Skeletal muscle satellite cell (primary cell): ENCODE measurements around the gene THADA.
"Not testable (repeated sequence)": the region's sequence is repeated elsewhere in the genome, so short reads cannot be mapped to it uniquely, and the experiment has no call there.

Experiments used
- H3K27me3 ChIP-seq: 2 replicates; pipeline ENCODE4 v1.7.0; 2013; ENCODE audit warnings: low read length; ENCODE audit not compliant: control insufficient read depth, insufficient read depth
- H3K36me3 ChIP-seq: 2 replicates; pipeline ENCODE4 v1.7.0; 2013; ENCODE audit warnings: mild to moderate bottlenecking, control low read depth, low read length; ENCODE audit not compliant: insufficient read depth
- H3K4me1 ChIP-seq: 2 replicates; pipeline ENCODE4 v1.7.0; 2013; ENCODE audit warnings: low read length; ENCODE audit not compliant: control insufficient read depth, insufficient read depth
- H3K4me2 ChIP-seq: 2 replicates; pipeline ENCODE4 v1.7.0; 2013; ENCODE audit warnings: mild to moderate bottlenecking, low read length
- H3K4me3 ChIP-seq: 2 replicates; pipeline ENCODE4 v1.7.0; 2013; ENCODE audit warnings: low read length
- H3K9ac ChIP-seq: 2 replicates; pipeline ENCODE4 v1.7.0; 2013; ENCODE audit warnings: mild to moderate bottlenecking, low read depth, low read length, moderate library complexity
- H3K9me3 ChIP-seq: replicated peaks from 2 replicates; pipeline ENCODE4 v1.7.0; 2013; ENCODE audit warnings: mild to moderate bottlenecking, control low read depth, low read length

Gene THADA

GRCh38 chr2:43294973-43295603, 300.8 kb downstream of the THADA start:
- Histone ChIP-seq H3K36me3 (peaks cover 14% of the 10 kb centered on the region), H3K27me3 (no peaks in the 10 kb centered on the region), H3K9ac (no peak overlapping the region), H3K4me3 (no peak overlapping the region), H3K4me1 (peaks cover 15% of the 10 kb centered on the region), H3K4me2 (no peak overlapping the region), H3K9me3 (no peaks in the 10 kb centered on the region)

GRCh38 chr2:43293744-43294695, 301.8 kb downstream of the THADA start:
- Histone ChIP-seq H3K27me3 (no peaks in the 10 kb centered on the region), H3K36me3 (peaks cover 14% of the 10 kb centered on the region), H3K9ac (no peak overlapping the region), H3K4me1 (peaks cover 15% of the 10 kb centered on the region), H3K4me3 (no peak overlapping the region), H3K9me3 (no peaks in the 10 kb centered on the region), H3K4me2 (peak overlapping the region; percentile 48)

GRCh38 chr2:43292851-43293743, 302.7 kb downstream of the THADA start:
- Histone ChIP-seq H3K9me3 (no peaks in the 10 kb centered on the region), H3K4me3 (no peak overlapping the region), H3K4me1 (peaks cover 15% of the 10 kb centered on the region), H3K9ac (no peak overlapping the region), H3K27me3 (no peaks in the 10 kb centered on the region), H3K4me2 (no peak overlapping the region), H3K36me3 (peaks cover 14% of the 10 kb centered on the region)

GRCh38 chr2:43292297-43292696, 303.5 kb downstream of the THADA start:
- Histone ChIP-seq H3K27me3 (no peaks in the 10 kb centered on the region), H3K9me3 (no peaks in the 10 kb centered on the region), H3K36me3 (peaks cover 14% of the 10 kb centered on the region), H3K4me2 (no peak overlapping the region), H3K4me1 (peaks cover 15% of the 10 kb centered on the region), H3K4me3 (no peak overlapping the region), H3K9ac (no peak overlapping the region)

- Histone ChIP-seq H3K4me2 (no peak overlapping the region), H3K36me3 (peaks cover 38% of the 10 kb centered on the region), H3K9ac (no peak overlapping the region), H3K9me3 (peaks cover under 1% of the 10 kb centered on the region), H3K4me1 (peaks cover 10% of the 10 kb centered on the region), H3K4me3 (no peak overlapping the region), H3K27me3 (no peaks in the 10 kb centered on the region)
Observed at GRCh38 chr2:43289331-43289730, 306.5 kb downstream of the THADA start.

- Histone ChIP-seq H3K4me3 (no peak overlapping the region), H3K4me1 (peaks cover 6% of the 10 kb centered on the region), H3K27me3 (no peaks in the 10 kb centered on the region), H3K9ac (no peak overlapping the region), H3K36me3 (peaks cover 43% of the 10 kb centered on the region), H3K9me3 (peaks cover 4% of the 10 kb centered on the region), H3K4me2 (no peak overlapping the region)
Observed at GRCh38 chr2:43288417-43289305, 307.2 kb downstream of the THADA start.

GRCh38 chr2:43285987-43286386, 309.9 kb downstream of the THADA start:
- Histone ChIP-seq H3K36me3 (peaks cover 33% of the 10 kb centered on the region), H3K4me2 (no peak overlapping the region), H3K9me3 (peaks cover 4% of the 10 kb centered on the region), H3K4me3 (no peak overlapping the region), H3K9ac (no peak overlapping the region), H3K27me3 (no peaks in the 10 kb centered on the region), H3K4me1 (no peaks in the 10 kb centered on the region)

GRCh38 chr2:43284967-43285366, 310.9 kb downstream of the THADA start:
- H3K4me1 ChIP-seq: no peaks in the 10 kb centered on the region
- H3K4me3 ChIP-seq: no peak overlapping the region
- peaks cover 33% of the 10 kb centered on the region for H3K36me3 ChIP-seq
- no peak overlapping the region for H3K9ac ChIP-seq
- no peak overlapping the region for H3K4me2 ChIP-seq
- H3K27me3 ChIP-seq: no peaks in the 10 kb centered on the region
- H3K9me3 ChIP-seq: peaks cover 4% of the 10 kb centered on the region

- H3K36me3 ChIP-seq: peaks cover 39% of the 10 kb centered on the region
- not testable (repeated sequence) for H3K4me1 ChIP-seq, H3K4me3 ChIP-seq, H3K9ac ChIP-seq, H3K4me2 ChIP-seq, H3K9me3 ChIP-seq, H3K27me3 ChIP-seq
Observed at GRCh38 chr2:43284347-43284746, 311.5 kb downstream of the THADA start.

- H3K4me2 ChIP-seq: no peak overlapping the region
- peaks cover 11% of the 10 kb centered on the region for H3K4me1 ChIP-seq
- no peaks in the 10 kb centered on the region for H3K27me3 ChIP-seq
- peaks cover 33% of the 10 kb centered on the region for H3K36me3 ChIP-seq
- no peak overlapping the region for H3K4me3 ChIP-seq
- H3K9me3 ChIP-seq: peaks cover 4% of the 10 kb centered on the region
- no peak overlapping the region for H3K9ac ChIP-seq
Observed at GRCh38 chr2:43280994-43281393, 314.8 kb downstream of the THADA start.
